Measurements from ENCODE around the gene PCSK1.

DNA sequence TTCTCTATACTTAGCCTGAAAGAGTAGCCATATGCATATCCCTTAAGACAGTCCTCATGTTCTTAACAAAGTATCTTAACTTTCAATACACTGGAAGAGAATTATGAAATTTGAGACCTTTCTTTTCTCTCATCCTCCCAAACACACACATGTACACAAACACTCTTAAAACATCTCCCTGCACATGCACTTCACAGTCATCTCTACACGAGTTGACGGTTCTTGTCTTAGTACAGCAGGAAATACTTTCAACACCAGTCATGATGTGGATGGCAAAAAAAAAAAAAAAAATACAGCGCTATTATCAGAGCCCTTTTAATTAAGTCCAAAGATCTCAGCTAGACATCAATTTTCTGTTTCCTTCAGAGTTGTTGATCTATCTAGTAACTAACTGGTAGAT, 43.6 kb upstream of the PCSK1 start:
- no peak for TF ChIP-seq CTCF (IDR thresholded peaks at IDR 0.05)
- TF ChIP-seq POLR2AphosphoS5 (IDR thresholded peaks at IDR 0.05), result no peak
- no peak for TF ChIP-seq POLR2A (IDR thresholded peaks at IDR 0.05)
- TF ChIP-seq EP300 (IDR thresholded peaks at IDR 0.05), result no peak

Measured in gastroesophageal sphincter (tissue), 3 donors.